ENCODE data around the gene ZNF324B.
"Not testable (repeated sequence)": the region's sequence is repeated elsewhere in the genome, so short reads cannot be mapped to it uniquely, and the experiment has no call there.

The ZNF324B gene

DNA sequence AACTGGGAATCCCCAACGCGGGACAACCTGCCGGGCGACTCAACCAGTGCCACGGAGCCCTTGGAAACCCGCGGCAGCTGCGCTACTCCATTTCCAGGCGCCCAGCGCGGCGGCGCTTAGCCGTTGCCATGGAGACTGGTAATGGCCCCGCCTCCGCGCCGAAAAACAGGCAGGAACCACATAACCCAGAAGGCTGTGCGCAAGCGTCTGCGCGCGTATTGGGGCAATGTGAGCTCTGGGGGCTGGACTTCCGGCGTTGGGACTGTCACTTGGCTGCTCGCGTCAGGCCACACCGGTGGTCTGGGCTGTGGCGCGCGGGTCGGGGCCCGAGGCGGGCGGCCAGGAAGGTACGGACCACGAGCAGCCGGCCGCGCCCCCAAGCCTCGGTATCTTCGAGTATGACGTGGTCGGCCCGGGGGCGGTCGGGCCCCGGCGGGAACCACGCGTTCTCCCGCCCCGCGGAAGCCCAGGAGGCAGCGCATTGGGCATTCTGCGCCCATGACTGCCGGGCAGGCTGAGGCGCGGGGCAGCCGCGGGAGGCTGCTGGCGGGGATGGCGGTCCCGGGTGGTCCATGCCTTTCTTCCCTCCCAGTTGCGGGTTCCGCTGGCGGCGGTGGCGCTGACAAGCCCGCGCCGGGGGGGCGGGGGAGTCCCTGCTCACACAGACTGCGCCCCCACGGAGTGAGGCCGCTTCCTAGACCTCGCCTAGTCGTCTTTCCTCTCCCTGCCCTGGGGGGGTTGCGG is at the start of gene ZNF324B:
TSS of gene ZNF324B (plus strand) at position 265 of the 744 bp plus-strand sequence. CDS start 2,080 bp downstream, outside the sequence.
- peak; percentile 91 for DNase-seq

DNA sequence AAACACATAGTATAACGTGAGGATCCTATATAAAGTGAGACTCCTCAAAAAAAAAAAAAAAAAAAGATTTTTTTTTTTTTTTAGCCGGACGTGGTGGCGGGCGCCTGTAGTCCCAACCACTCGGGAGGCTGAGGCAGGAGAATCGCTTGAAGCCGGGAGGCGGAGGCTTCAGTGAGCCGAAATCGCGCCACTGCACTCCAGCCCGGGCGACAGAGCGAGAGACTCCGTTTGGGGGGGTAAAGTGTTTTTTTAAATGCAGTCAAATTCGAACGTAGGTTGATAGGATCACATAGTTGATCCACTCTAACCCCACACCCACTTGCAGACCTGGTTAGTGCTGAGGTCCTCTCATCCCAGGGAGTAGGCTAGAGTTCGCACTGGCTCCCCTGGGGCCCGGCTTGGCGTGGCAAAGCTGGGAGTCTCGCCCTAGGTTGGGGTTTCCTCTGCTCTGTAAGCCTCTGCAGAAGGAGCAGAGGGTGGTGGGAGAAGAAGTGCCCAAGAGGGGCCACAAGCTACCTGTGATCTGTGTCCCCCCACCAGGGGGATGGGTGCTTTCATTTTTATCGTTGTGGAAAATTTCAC is 49.5 kb upstream of the ZNF324B start:
- DNase-seq = no peak

DNA sequence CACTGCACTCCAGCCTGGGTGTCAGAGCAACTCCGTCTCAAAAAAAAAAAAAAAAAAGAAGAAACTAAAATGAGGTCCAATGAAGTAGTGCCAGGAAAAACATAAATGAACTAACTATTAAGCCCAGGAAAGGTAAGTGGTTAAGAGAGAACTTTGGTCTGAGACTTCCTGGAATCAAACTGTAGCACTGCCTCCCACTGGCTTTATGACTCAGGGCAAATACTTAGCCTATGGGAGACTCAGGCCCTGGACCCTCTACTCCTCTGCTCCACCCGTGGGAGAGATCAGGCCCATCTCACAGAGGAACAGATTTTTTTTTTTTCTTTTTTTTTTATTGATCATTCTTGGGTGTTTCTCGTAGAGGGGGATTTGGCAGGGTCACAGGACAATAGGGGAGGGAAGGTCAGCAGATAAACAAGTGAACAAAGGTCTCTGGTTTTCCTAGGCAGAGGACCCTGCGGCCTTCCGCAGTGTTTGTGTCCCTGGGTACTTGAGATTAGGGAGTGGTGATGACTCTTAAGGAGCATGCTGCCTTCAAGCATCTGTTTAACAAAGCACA is 47.4 kb upstream of the ZNF324B start:
- DNase-seq = not testable (repeated sequence)

DNA sequence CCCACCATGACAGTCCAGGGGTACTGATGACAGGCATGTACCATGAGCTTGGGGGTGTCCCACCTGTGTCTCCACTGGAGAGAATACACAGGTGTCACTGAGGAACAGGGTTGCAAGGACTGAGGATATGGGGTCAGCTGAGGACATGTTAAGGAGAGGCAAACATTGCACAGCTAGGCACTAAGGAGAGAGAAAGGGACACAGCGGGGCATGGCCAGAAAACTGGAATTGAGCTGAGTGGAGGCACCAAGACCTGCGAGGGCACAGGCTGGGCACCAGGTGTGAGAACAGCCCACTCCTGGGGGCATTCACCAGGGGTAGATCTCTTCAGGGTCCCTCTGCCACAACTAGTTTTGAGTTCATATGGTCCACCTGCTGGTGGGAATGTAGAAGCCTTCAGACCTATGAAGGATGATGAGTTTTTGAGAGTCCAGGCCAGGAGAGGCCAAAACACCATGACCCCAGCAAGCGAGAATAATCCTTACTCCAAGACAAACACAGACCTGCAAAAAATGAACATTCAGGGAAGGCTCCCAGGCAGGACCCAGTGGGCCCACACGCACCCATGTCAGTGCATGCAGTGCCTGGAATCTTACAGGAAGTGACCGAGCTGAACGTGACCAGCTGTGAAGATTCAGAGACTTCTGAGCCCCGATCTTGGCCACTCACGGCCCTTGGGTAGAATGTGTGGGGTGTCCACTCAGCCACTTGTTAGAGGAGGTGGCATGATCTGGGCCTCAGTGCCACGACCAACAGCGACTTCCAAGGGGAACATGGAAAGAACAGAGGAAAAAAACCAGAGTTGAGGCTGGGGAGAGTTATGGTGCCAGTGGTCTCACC is 44.4 kb upstream of the ZNF324B start:
- DNase-seq = no peak

DNA sequence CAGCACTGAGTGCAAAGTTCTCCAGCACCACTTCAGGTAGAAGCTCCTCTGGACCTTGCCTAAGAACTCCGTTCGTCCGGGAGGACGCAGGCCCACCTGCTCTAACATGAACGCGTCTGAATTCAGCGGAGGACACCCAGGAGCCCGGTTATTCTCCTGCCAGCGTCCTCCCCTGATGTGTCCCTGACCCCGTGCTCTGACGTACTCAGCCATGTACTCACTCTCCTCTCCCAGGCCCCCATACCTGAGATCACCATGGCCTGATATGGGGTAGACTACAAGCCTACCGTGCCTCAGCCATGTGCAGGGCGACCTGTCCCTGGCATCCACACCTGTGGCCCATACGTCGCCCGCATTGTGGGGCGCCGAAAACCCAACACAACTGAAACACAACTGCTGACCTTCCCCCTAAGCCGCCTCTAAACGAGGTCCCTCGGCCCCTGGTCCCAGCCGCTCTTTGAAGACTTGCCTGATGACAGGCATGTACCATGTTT is 43.7 kb upstream of the ZNF324B start:
- no peak for DNase-seq

DNA sequence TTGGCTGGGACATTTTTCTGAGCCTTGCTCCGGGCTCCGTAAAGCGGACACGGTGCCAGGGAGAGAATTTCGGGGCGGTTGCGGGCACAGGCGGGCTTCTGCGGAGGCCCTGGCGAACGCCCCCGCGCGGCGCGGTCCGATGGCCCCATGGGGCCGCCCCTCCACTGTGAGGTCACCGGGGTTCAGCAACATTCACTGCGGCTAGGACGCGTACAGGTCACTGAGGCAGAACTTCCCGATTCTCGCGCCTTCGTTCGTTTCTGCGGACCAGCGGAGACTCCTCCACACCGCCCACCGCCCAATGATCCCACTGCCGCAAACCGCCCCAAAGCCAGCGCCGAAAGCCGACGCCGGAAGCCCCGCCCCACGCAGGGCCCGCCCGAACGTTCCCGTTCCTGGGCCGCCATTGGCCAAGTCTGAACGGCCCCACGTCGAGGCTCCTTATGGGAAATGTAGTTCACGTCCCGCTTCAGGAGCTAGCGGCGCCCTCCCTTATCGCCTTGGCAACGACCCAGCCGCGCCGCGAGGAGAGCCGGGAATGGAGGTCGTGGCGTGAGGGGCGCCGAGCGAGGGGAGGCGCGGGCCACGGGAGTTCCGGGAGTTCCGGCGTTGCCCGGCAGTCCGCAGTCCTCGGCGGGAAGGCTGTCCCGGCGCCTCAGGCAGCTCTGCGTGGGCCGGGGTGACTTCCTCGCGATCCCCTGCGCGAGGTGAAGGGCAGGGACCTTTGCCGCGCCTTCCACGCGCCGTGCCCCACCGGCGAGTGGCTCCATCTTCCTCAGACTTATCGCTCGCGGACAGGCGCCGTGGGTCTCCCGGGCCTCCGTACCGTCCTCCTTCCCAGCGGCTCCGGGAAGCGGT is 43.0 kb upstream of the ZNF324B start, which contains the start of gene ZNF584:
TSS of gene ZNF584 (plus strand) at position 498 of the 858 bp plus-strand sequence. CDS start 499 bp downstream, outside the sequence.
- DNase-seq = peak; percentile 97

DNA sequence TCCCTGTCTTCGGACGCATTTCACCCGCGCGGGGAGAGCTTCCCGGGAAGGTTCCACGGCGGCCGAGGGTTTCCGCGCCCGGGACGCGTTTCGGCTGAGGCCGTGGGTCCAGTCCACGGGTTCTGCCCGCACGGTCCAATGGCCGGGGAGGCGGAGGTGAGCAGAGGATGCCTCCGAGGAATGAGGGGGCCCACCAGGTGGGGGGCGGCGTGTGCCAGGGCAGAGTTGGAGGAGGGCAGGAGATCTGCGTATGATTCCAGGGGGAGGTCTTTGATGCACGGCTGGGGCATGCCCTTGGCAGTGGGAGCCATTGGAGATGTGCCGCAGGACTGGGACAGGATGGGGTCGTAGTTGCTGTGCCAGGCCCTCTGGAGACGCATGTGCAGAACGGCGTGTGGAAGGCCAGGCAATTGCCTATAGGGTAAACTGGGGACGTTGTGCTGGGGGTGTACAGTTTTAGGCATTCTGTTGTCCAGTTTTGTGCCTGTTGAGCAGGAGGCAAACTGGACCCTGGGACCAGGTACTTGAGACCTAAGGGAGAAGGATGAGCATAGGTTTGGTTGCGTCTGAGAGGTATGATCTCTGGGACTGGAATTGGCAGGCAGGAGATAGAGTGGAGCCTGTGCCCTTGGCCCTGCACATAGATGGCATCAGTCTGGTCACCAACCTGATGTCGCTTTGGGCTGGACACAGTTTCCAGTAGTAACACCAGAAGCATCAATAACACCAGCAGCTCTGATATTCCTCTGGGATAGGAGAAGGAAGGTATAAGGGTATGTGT is 42.2 kb upstream of the ZNF324B start:
- peak; percentile 6 for DNase-seq

DNA sequence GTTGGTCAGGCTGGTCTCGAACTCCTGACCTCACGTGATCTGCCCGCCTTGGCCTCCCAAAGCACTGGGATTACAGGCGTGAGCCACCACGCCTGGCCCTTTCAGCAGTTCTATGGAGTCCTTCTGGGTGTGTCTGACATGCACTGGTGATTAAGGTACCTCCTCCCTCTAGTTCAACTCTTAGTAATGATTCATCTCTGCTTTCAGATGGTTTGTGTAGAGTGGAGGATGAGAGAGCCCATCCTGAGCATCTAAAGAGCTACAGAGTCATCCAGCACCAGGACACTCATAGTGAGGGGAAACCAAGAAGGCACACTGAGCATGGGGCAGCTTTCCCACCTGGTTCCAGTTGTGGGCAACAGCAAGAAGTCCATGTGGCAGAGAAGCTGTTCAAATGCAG is 34.8 kb upstream of the ZNF324B start:
- no peak for DNase-seq

DNA sequence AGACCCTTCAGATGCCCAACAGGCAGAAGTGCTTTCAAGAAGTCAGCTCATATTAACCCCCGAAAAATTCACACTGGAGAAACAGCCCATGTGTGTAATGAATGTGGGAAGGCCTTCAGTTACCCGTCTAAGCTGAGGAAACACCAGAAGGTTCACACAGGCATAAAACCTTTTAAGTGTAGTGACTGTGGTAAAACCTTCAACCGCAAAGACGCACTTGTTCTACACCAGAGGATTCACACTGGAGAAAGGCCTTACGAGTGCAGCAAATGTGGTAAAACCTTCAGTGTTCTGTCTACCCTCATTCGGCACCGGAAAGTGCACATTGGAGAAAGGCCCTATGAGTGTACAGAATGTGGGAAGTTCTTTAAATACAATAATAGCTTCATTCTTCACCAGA is 34.4 kb upstream of the ZNF324B start:
- no peak for DNase-seq

DNA sequence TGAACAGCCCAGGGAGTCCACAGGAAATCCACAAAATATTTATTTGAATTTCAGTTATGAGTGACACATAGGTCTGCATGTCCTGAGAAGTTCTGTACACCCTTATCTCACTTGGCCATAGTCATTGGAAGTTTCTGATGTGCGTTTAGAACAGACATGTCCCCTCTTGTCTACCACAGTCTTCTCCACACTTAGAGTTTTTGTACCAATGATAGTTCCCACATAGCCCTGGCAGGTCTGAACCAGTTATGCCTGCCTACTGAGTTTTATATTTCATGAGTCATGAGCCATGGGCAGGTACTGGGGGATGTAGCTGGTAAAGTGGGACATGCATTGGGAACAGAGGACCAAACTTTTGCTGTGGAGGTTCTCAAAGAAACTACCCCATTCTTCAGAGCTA is 22.8 kb upstream of the ZNF324B start:
- no peak for DNase-seq

DNA sequence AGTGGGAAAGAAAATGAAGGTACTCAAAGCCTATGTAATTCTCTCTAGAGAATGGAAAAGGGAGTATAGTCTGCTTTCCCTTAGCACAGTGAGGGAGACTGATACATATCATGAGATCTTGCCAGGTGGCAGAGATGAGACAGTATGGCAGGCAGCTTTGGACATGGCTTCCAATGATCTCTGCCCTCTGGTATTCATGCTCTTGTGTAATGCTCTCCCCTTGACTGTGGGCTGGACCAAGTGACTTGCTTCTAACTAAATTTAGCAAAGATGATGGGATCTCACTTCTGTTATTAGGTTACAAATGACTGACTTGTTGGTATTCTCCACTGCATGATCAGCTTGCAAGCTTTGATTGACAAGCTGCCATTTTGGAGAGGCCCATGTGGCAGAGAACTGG is 21.7 kb upstream of the ZNF324B start:
- DNase-seq = no peak

DNA sequence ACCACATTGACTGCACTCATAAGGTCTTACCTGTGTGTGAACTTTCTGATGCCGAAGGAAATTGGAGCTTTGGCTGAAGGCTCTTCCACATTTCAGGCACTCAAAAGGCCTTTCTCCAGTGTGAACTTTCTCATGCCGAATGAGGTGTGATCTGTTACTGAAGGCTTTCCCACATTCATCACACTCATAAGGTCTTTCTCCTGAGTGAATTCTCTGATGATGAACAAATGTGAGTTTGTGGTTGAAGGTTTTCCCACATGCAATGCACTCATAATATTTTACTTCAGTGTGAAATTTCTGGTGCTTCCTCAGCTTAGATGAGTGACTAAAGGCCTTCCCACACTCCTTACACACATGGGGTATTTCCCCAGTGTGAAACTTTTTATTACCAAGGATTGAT is 17.2 kb upstream of the ZNF324B start:
- no peak for DNase-seq

DNA sequence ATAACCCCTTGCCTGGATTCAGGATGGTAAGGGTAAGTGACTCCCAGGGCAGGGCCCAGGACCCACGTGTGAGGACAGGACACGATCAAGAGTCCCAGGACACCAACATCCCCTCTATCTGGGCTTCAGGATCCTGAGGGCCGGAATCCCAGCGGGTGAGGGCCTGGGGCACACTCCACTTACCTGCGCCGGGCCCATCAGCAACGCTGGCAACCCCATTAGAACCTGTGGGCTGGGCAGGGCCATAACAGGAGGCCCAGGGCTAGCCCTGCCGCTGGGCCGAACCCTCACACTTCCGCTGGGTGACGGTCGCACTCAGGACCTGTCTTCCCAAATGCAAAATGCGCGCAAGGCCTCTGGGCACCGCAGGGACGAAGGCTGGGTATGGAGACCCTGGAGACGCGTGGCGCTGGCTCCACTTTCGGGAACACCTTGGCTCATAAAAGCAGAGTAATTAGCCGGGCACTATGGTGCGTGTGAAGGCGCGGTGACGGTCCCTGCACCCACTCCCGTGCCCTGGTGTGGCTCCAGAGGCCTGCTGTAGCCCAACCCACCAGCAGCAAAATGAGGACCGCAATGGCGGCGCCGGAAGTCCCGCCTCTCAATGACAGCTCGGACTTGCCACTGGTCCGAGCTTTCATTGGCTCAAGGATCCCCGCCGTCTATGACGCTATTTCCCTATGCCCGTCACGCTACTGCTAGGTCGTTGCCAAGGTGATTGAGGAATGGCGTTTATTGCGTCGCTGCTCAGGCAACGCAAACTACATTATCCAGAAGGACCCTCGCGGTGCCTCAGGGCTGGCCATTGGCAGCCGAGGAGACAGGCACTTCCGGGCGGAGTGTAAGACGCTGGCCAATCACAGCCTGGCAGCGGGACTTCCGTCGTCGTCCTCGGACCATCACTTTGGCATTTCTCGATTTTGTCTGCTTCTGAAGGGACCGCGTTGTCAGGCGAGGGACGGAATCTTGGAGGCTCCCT is 11.6 kb upstream of the ZNF324B start, which contains the start of gene ZNF132:
TSS of gene ZNF132 (minus strand) at position 578 of the 979 bp plus-strand sequence. CDS start at position 246, 332 bp downstream.
- DNase-seq = no peak

DNA sequence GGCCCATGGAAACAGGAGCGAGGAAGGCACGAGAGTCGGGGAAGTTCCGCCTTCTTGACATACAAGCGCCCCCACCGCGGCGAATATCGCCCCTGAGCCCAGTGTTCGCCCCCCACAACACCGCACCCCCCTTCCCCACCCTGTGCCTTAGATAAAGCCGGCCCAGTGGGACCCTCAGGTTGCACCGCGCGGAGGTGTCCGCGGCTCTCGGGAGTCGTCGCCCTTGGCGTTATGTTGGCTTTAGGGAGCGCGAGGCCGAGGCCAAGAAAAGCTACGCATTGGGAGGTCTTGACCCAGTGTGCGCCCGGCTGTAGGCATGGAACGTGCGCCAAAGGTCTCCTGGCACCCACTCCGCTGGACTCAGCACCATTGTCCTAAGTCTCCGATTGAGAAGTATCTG is 10.9 kb upstream of the ZNF324B start:
- no peak for DNase-seq

DNA sequence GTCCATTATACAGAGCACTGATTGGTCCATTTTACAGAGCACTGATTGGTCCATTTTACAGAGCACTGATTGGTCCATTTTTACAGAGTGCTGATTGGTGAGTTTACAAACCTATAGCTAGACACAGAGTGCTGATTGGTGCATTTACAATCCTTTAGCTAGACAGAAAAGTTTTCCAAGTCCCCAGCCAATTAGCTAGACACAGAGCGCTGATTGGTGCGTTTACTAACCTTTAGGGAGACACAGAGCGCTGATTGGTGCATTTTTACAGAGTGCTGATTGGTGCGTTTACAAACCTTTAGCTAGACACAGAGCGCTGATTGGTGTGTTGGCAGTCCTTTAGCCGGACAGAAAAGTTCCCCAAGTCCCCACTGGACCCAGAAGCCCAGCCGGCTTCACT is 8.4 kb upstream of the ZNF324B start:
- not testable (repeated sequence) for DNase-seq

DNA sequence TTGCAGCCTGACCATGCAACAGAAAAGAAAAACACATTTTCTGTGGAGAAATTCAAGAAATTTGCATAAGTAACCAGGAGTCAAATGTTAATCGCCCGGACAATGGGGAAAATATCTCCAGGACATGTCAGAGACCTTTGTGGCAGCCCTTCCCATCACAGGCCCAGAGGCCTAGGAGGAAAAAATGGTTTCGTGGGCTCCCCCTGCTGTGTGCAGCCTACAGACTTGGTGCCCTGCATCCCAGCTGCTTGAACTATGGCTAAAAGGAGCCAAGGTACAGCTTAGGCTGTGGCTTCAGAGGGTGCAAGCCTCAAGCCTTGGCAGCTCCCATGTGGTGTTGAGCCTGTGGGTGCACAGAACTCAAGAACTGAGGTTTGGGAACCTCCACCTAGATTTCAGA is 2.6 kb upstream of the ZNF324B start:
- DNase-seq = not testable (repeated sequence)

DNA sequence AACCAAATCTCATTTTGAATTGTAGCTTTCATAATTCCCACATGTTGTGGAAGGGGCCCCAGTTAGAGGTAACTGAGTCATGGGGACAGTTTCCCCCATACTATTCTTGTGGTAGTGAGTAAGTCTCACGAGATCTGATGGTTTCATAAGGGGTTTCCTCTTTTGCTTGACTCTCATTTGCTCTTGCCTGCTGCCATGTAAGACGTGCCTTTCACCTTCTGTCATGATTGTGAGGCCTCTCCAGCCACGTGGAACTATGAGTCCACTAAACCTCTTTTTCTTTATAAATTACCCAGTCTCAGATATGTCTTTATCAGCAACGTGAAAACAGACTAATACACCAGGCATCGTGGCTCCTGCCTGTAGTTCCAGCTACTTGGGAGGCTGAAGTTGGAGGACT is 1.4 kb upstream of the ZNF324B start:
- DNase-seq = not testable (repeated sequence)

DNA sequence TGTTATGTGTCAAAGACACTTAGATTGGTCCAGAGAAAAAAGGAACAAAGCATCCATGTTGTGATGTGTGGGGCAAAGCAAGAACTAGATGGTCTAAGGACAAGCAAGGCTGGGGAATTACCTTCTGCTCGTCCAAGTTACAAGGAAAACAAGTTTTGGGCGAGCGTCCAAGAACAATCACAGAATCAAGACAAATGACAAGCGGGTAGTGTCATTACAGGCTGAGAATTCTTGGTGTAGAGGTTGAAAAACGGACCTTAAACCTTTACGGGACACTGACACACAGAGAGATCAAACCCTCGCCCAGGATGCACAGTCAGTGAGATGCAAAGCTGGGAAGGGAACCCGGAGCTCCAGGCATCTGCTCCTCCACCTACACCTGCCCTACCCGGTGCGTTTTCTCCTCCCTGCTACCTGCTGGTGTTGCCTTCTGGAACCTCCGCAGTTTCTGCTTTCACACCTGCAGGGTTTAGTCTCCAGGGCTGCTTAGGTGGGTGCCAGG is 515 bp upstream of the ZNF324B start:
- no peak for DNase-seq

DNA sequence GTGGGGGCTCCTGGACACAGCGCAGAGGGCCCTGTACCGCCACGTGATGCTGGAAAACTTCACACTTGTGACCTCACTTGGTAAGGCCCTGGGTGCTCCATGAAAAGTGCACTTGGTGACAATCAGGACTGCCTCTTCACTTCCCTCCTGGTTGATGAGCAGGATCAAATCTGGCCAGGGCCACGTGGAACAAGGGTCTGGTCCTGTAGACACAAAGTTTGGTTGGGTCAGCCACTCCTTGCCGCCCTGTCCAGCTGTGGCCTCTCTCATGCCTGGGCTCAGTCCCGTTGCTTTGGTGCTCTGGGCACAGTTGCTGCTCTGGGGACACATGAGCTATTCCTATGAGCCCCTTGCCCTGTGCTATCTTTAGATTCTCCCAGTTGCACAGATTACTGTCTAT is 2.3 kb downstream of the ZNF324B start:
- DNase-seq = no peak

DNA sequence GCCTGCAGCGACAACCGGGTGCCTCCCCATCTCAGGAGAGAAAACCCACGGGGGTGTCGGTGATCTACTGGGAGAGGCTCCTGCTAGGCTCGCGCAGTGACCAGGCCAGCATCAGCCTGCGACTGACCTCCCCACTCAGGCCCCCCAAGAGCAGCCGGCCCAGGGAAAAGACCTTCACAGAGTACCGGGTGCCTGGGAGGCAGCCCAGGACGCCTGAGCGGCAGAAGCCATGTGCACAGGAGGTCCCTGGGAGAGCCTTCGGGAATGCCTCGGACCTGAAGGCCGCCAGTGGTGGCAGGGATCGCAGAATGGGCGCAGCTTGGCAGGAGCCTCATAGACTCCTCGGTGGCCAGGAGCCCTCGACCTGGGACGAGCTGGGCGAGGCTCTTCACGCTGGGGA is 3.9 kb downstream of the ZNF324B start:
- DNase-seq = no peak

Data from GDM1 (cell line).